ENCODE results near the gene CARNS1.

GRCh38 chr11:67463186-67463585 lies 47.7 kb downstream of the CARNS1 start:
- TF ChIP-seq CTCF (conservative IDR thresholded peaks at IDR 0.05 in 1 of 2, IDR thresholded peaks at IDR 0.05 in 1 of 2; ENCODE audit: low read depth in 1 of 2, low read length in 2 of 2) (no peak), EZH2 (IDR thresholded peaks at IDR 0.05; ENCODE audit: low read length, missing control alignments) (no peak)

Measured in fibroblast of lung (primary cell).